Neutrophil (primary cell): ENCODE measurements around the gene TOP2A.

Experiments used
- H3K27ac ChIP-seq: fragments of 200-600 bp; sonication (generic); 2 replicates; pipeline ENCODE4 v1.5.1; 2016; ENCODE audit warnings: mild to moderate bottlenecking, moderate library complexity
- H3K27me3 ChIP-seq: fragments of 200-600 bp; sonication (generic); 2 replicates; pipeline ENCODE4 v1.6.0; 2016; ENCODE audit warnings: mild to moderate bottlenecking
- H3K36me3 ChIP-seq: fragments of 200-600 bp; sonication (generic); 2 replicates; pipeline ENCODE4 v1.5.1; 2017
- H3K4me1 ChIP-seq, 2 experiments: fragments of 200-600 bp in 1 of 2; sonication (generic) in 1 of 2; 1 replicate in 1 of 2; 2 replicates in 1 of 2; pipeline versions ENCODE4 v1.5.1 to v1.6.1; 2013 to 2016; ENCODE audit warnings: low read depth in 1 of 2, low read length in 1 of 2, mild to moderate bottlenecking in 1 of 2, moderate library complexity in 1 of 2; ENCODE audit not compliant: control insufficient read depth in 1 of 2, insufficient read depth in 1 of 2
- H3K4me3 ChIP-seq, 2 experiments: fragments of 200-600 bp in 1 of 2; sonication (generic) in 1 of 2; 1 replicate in 1 of 2; 2 replicates in 1 of 2; pipeline ENCODE4 v1.5.1; 2013 to 2016; ENCODE audit warnings: low read depth in 1 of 2, low read length in 1 of 2, mild to moderate bottlenecking in 1 of 2, moderate library complexity in 1 of 2
- H3K9me3 ChIP-seq: fragments of 200-600 bp; sonication (generic); 2 replicates; pipeline ENCODE4 v1.5.1; 2016
- CTCF ChIP-seq: fragments of 200-600 bp; sonication (generic); IDR thresholded peaks from 2 replicates; pipeline ENCODE4 v1.5.1; 2016; ENCODE audit warnings: antibody characterized with exemption

TOP2A gene

GRCh38 chr17:40453881-40454612 lies 36.4 kb upstream of the TOP2A start:
- no peaks in the 10 kb centered on the region for H3K36me3 ChIP-seq
- no peak overlapping the region for H3K27ac ChIP-seq
- H3K4me3 ChIP-seq = no peak overlapping the region
- H3K4me1 ChIP-seq = no peaks in the 10 kb centered on the region
- no peaks in the 10 kb centered on the region for H3K9me3 ChIP-seq
- no peak for TF ChIP-seq CTCF
- H3K27me3 ChIP-seq = peaks cover 72% of the 10 kb centered on the region

GRCh38 chr17:40452921-40453378 lies 35.3 kb upstream of the TOP2A start:
- no peak overlapping the region for H3K4me3 ChIP-seq
- H3K9me3 ChIP-seq = no peaks in the 10 kb centered on the region
- H3K27me3 ChIP-seq = peaks cover 83% of the 10 kb centered on the region
- no peaks in the 10 kb centered on the region for H3K36me3 ChIP-seq
- H3K4me1 ChIP-seq = peaks cover 4 to 7% of the 10 kb centered on the region in 2 experiments
- no peak overlapping the region for H3K27ac ChIP-seq
- no peak for TF ChIP-seq CTCF

GRCh38 chr17:40452216-40452787 lies 34.6 kb upstream of the TOP2A start:
- Histone ChIP-seq H3K4me1 (peaks cover 7 to 10% of the 10 kb centered on the region in 2 experiments), H3K27me3 (peaks cover 89% of the 10 kb centered on the region), H3K36me3 (no peaks in the 10 kb centered on the region), H3K27ac (no peak overlapping the region), H3K9me3 (no peaks in the 10 kb centered on the region), H3K4me3 (no peak overlapping the region)
- TF ChIP-seq CTCF = no peak

- no peaks in the 10 kb centered on the region for H3K9me3 ChIP-seq
- H3K36me3 ChIP-seq = no peaks in the 10 kb centered on the region
- H3K27me3 ChIP-seq = peaks cover 89% of the 10 kb centered on the region
- no peak overlapping the region for H3K27ac ChIP-seq
- H3K4me3 ChIP-seq = no peak overlapping the region
- no peak for TF ChIP-seq CTCF
- H3K4me1 ChIP-seq = peaks cover 7 to 10% of the 10 kb centered on the region in 2 experiments
These were observed 33.7 kb upstream of the TOP2A start for GRCh38 chr17:40451420-40451819.

- Histone ChIP-seq H3K4me1 (peaks cover 7 to 15% of the 10 kb centered on the region in 2 experiments), H3K9me3 (no peaks in the 10 kb centered on the region), H3K27me3 (peaks cover 94% of the 10 kb centered on the region), H3K4me3 (no peak overlapping the region), H3K27ac (no peak overlapping the region), H3K36me3 (no peaks in the 10 kb centered on the region)
- TF ChIP-seq CTCF = no peak
These were observed 32.5 kb upstream of the TOP2A start for GRCh38 chr17:40450175-40450574.
